Prostate gland (tissue), 2 donors: ENCODE data around the gene CFAP54.
"Not testable (repeated sequence)": the region's sequence is repeated elsewhere in the genome, so short reads cannot be mapped to it uniquely, and the experiment has no call there.

ENCODE experiments used
- POLR2AphosphoS5 ChIP-seq: sonication (generic); formaldehyde crosslinking; IDR thresholded peaks from one replicate; pipeline ENCODE4 v1.6.1; 2017; ENCODE audit warnings: antibody characterized with exemption
- TF ChIP-seq, protein P1 (sequence below), 4 experiments: fragments of 200-600 bp in 2 of 4; fragments of 450-650 bp in 2 of 4; sonication (generic) in 2 of 4; IDR thresholded peaks; 1 replicate in 3 of 4; 2 replicates in 1 of 4; pipeline ENCODE4 v1.5.1; 2016 to 2019; ENCODE audit warnings: antibody characterized with exemption in 4 of 4, mild to moderate bottlenecking in 2 of 4, moderate library complexity in 2 of 4

DNA sequence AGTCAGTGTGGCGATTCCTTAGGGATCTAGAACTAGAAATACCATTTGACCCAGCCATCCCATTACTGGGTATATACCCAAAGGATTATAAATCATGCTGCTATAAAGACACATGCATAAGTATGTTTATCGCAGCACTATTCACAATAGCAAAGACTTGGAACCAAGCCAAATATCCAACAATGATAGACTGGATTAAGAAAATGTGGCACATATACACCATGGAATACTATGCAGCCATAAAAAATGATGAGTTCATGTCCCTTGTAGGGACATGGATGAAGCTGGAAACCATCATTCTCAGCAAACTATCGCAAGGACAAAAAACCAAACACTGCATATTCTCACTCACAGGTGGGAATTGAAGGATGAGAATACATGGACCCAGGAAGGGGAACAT, 186.1 kb downstream of the CFAP54 start:
- not testable (repeated sequence) for TF ChIP-seq POLR2AphosphoS5
- TF ChIP-seq, protein P1, sequence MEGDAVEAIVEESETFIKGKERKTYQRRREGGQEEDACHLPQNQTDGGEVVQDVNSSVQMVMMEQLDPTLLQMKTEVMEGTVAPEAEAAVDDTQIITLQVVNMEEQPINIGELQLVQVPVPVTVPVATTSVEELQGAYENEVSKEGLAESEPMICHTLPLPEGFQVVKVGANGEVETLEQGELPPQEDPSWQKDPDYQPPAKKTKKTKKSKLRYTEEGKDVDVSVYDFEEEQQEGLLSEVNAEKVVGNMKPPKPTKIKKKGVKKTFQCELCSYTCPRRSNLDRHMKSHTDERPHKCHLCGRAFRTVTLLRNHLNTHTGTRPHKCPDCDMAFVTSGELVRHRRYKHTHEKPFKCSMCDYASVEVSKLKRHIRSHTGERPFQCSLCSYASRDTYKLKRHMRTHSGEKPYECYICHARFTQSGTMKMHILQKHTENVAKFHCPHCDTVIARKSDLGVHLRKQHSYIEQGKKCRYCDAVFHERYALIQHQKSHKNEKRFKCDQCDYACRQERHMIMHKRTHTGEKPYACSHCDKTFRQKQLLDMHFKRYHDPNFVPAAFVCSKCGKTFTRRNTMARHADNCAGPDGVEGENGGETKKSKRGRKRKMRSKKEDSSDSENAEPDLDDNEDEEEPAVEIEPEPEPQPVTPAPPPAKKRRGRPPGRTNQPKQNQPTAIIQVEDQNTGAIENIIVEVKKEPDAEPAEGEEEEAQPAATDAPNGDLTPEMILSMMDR (IDR thresholded peaks at IDR 0.05): not testable (repeated sequence)
